A549 (cell line): Measurements from ENCODE around the gene RBM47. TPM values are rescaled to one million over a fixed set of nuclear protein-coding genes. Genes with fewer than 3 reads are reported as not detected.

Experiments used
- ATAC-seq, 2 experiments: fragments of 200-7000 bp in 1 of 2; fragments of >200 bp in 1 of 2; cut with Nextera tagmentation in 1 of 2; cut with Tn5 transposase in 1 of 2; 3 replicates each; pipeline versions ENCODE4 v1.8.0 to v1.9.1; 2018 to 2020; ENCODE audit warnings: mild to moderate bottlenecking in 1 of 2, moderate library complexity in 1 of 2
- CTCF ChIA-PET: fragments of 300-600 bp; sonication (Branson Sonifier 250); formaldehyde crosslinking; extraction: SDS; loops from one replicate; lab custom pipeline; 2021; ENCODE audit warnings: antibody characterized with exemption, inconsistent platforms; lab: Yijun Ruan, JAX
- POLR2A ChIA-PET: fragments of 350-600 bp; formaldehyde crosslinking; extraction: SDS; loops from one replicate; lab custom pipeline; 2021; ENCODE audit warnings: antibody characterized with exemption, inconsistent platforms; lab: Yijun Ruan, JAX
- DNase-seq, 2 experiments: peaks; one replicate each; pipeline versions ENCODE4 v3.0.0 to v3.0.0-alpha.2; 2011 to 2016; ENCODE audit warnings: low read depth in 1 of 2, low spot score in 1 of 2
- FAIRE-seq: peaks from 2 replicates; lab custom pipeline; 2011; peaks lifted over from hg19 to GRCh38; lab: Jason Lieb, UNC
- H3K27ac ChIP-seq, 2 experiments: fragments of >200 bp; sonication (Bioruptor Twin); formaldehyde crosslinking; 3 replicates each; pipeline ENCODE4 v1.5.1; 2016 to 2017
- H3K4me1 ChIP-seq: fragments of >200 bp; sonication (Bioruptor Twin); formaldehyde crosslinking; 3 replicates; pipeline ENCODE4 v1.6.1; 2016
- H3K4me2 ChIP-seq: fragments of >200 bp; sonication (Bioruptor Twin); formaldehyde crosslinking; 3 replicates; pipeline ENCODE4 v1.6.1; 2016
- H3K4me3 ChIP-seq: fragments of >200 bp; sonication (Bioruptor Twin); formaldehyde crosslinking; 3 replicates; pipeline ENCODE4 v1.5.1; 2016
- H3K9me3 ChIP-seq: fragments of >200 bp; sonication (Bioruptor Twin); formaldehyde crosslinking; 3 replicates; pipeline ENCODE4 v1.6.1; 2016
- BHLHE40 ChIP-seq: IDR thresholded peaks from 2 replicates; pipeline ENCODE4 v1.6.1; 2012; ENCODE audit warnings: low read depth, low read length, inconsistent platforms
- CBX2 ChIP-seq: fragments of 200-600 bp; sonication (generic); IDR thresholded peaks from 2 replicates; pipeline ENCODE4 v1.6.1; 2016; ENCODE audit warnings: low read depth, mild to moderate bottlenecking, borderline replicate concordance
- CBX8 ChIP-seq: fragments of 200-600 bp; sonication (generic); IDR thresholded peaks from 2 replicates; pipeline ENCODE4 v1.6.1; 2016
- CEBPB ChIP-seq, 2 experiments: fragments of >200 bp in 1 of 2; sonication (Bioruptor Twin) in 1 of 2; formaldehyde crosslinking in 1 of 2; IDR thresholded peaks; 2 replicates each; pipeline ENCODE4 v1.6.1; 2012 to 2016
- EHF ChIP-seq: fragments of 250-450 bp; sonication (Bioruptor Pico); IDR thresholded peaks from 2 replicates; pipeline ENCODE4 v1.5.0; 2020; ENCODE audit warnings: mild to moderate bottlenecking
- ESRRA ChIP-seq: fragments of 150-350 bp; IDR thresholded peaks from 2 replicates; pipeline ENCODE4 v1.6.1; 2014; ENCODE audit warnings: mild to moderate bottlenecking, low read length, borderline replicate concordance
- FOSL2 ChIP-seq, 2 experiments: fragments of 450-650 bp in 1 of 2; fragments of >200 bp in 1 of 2; sonication (Bioruptor Twin) in 1 of 2; formaldehyde crosslinking; IDR thresholded peaks; 2 replicates each; pipeline versions ENCODE4 v1.5.0 to v1.6.1; 2016 to 2020; ENCODE audit warnings: mild to moderate bottlenecking in 1 of 2, moderate library complexity in 1 of 2
- HEYL ChIP-seq: fragments of 250-450 bp; sonication (Bioruptor Pico); IDR thresholded peaks from 2 replicates; pipeline ENCODE4 v1.8.0; 2021; ENCODE audit warnings: mild to moderate bottlenecking, moderate library complexity
- HOXB13 ChIP-seq: fragments of 250-450 bp; sonication (Bioruptor Pico); IDR thresholded peaks from 2 replicates; pipeline ENCODE4 v1.5.0; 2020; ENCODE audit warnings: low read depth, mild to moderate bottlenecking, moderate library complexity
- HOXB5 ChIP-seq: fragments of 250-450 bp; sonication (Bioruptor Pico); IDR thresholded peaks from 2 replicates; pipeline ENCODE4 v1.5.0; 2020; ENCODE audit warnings: mild to moderate bottlenecking, moderate library complexity
- JUN ChIP-seq, 2 experiments: fragments of >200 bp; sonication (Bioruptor Twin); formaldehyde crosslinking; IDR thresholded peaks; 2 replicates in 1 of 2; 3 replicates in 1 of 2; pipeline ENCODE4 v1.6.1; 2016 to 2017
- JUNB ChIP-seq: fragments of >200 bp; sonication (Bioruptor Twin); formaldehyde crosslinking; IDR thresholded peaks from 2 replicates; pipeline ENCODE4 v1.6.1; 2016
- KDM5A ChIP-seq: fragments of 200-600 bp; sonication (generic); IDR thresholded peaks from 2 replicates; pipeline ENCODE4 v1.6.1; 2016; ENCODE audit warnings: antibody characterized with exemption, mild to moderate bottlenecking
- MAFK ChIP-seq: fragments of 450-650 bp; IDR thresholded peaks from 2 replicates; pipeline ENCODE4 v1.6.1; 2014; ENCODE audit not compliant: partially characterized antibody
- MYC ChIP-seq: IDR thresholded peaks from 2 replicates; pipeline ENCODE4 v1.6.1; 2012; ENCODE audit warnings: mild to moderate bottlenecking, inconsistent platforms, low read length, improper control_type of control experiment, borderline replicate concordance
- NR3C1 ChIP-seq: fragments of >200 bp; sonication (Bioruptor Twin); formaldehyde crosslinking; IDR thresholded peaks from 3 replicates; pipeline ENCODE4 v1.6.1; 2017
- PHF8 ChIP-seq: fragments of 200-600 bp; sonication (generic); IDR thresholded peaks from 2 replicates; pipeline ENCODE4 v1.6.1; 2016; ENCODE audit warnings: low read depth, mild to moderate bottlenecking, antibody characterized with exemption, moderate library complexity, borderline replicate concordance
- POLR2AphosphoS2 ChIP-seq: conservative IDR thresholded peaks from 2 replicates; pipeline ENCODE4 v1.6.1; 2012; ENCODE audit warnings: low read length, improper control_type of control experiment, inconsistent platforms
- RAD21 ChIP-seq, 2 experiments: fragments of >200 bp in 1 of 2; sonication (Bioruptor Twin) in 1 of 2; formaldehyde crosslinking in 1 of 2; IDR thresholded peaks in 1 of 2; conservative IDR thresholded peaks in 1 of 2; 2 replicates in 1 of 2; 3 replicates in 1 of 2; pipeline ENCODE4 v1.6.1; 2012 to 2018; ENCODE audit warnings: inconsistent platforms in 1 of 2
- RARB ChIP-seq: fragments of 250-450 bp; sonication (Bioruptor Pico); IDR thresholded peaks from 2 replicates; pipeline ENCODE4 v1.8.0; 2021; ENCODE audit warnings: mild to moderate bottlenecking, moderate library complexity
- RNF2 ChIP-seq: fragments of 200-600 bp; sonication (generic); IDR thresholded peaks from 2 replicates; pipeline ENCODE4 v1.6.1; 2016; ENCODE audit warnings: low read depth, mild to moderate bottlenecking, antibody characterized with exemption, moderate library complexity, borderline replicate concordance
- TP53 ChIP-seq: fragments of 250-450 bp; sonication (Bioruptor Pico); IDR thresholded peaks from 2 replicates; pipeline ENCODE4 v1.5.0; 2021; ENCODE audit warnings: mild to moderate bottlenecking, moderate library complexity
- ZFP36 ChIP-seq: fragments of 450-650 bp; IDR thresholded peaks from 2 replicates; pipeline ENCODE4 v1.6.1; 2014; ENCODE audit warnings: borderline replicate concordance; ENCODE audit not compliant: partially characterized antibody
- ZSCAN20 ChIP-seq: fragments of 250-450 bp; sonication (Bioruptor Pico); IDR thresholded peaks from 2 replicates; pipeline ENCODE4 v1.8.0; 2022; ENCODE audit warnings: mild to moderate bottlenecking, moderate library complexity
- WGBS: methylation state at CpG from one replicate; pipeline ENCODE4 v1.1.6; 2017; ENCODE audit errors: missing lambda C conversion rate; 5-methylcytosine and 5-hydroxymethylcytosine counted together
- polyA plus RNA-seq, 4 experiments: library from polyadenylated mRNA; depleted of rRNA in 3 of 4; stranded (reverse); fragments of >200 nt; fragmentation: RNase III in 1 of 4; extraction: RNeasy Plus Mini Kit Qiagen cat#74134 plus additional on column Dnase treatment in 1 of 4; gene quantifications; 2 replicates in 3 of 4; 3 replicates in 1 of 4; pipeline ENCODE4 v1.2.3, GENCODE V29; 2011 to 2017
- TF ChIP-seq, protein P1 (sequence below): fragments of >200 bp; sonication (Bioruptor Twin); formaldehyde crosslinking; IDR thresholded peaks from 2 replicates; pipeline ENCODE4 v1.6.1; 2016
- TF ChIP-seq, protein P2 (sequence below): IDR thresholded peaks from 2 replicates; pipeline ENCODE4 v1.6.1; 2012
- TF ChIP-seq, protein P3 (sequence below): fragments of >200 bp; sonication (Bioruptor Twin); formaldehyde crosslinking; IDR thresholded peaks from 3 replicates; pipeline ENCODE4 v1.6.1; 2016
- TF ChIP-seq, protein P4 (sequence below): fragments of >200 bp; sonication (Bioruptor Twin); formaldehyde crosslinking; IDR thresholded peaks from 3 replicates; pipeline ENCODE4 v1.5.1; 2016

RBM47 gene
- polyA plus RNA-seq, 2 of the 4 experiments (the other 2 are of a cell fraction): 38.1 to 43.3 TPM

DNA sequence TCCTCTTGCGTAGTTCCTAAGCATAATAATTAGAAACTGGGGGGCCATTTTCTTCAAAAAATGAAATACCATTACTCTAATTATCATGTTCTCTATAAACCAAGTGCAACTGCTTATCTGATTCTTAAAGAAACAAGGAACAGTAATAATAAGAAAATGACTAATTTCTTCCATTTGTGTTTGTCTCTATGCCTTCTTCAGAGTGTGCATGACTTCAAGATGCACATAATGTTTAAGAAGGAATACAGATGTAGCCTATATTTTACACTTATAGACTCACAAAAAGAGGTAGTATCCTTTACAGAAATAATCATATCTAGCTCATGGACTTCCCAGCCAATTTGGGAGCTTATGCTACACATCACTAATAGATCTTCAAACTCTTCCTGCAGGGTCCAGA is 162.9 kb downstream of the RBM47 start:
- FAIRE-seq: no peak
- ATAC-seq: no peak
- ChIA-PET POLR2A (no interaction called here), CTCF (interaction anchor here (0.8 to 0.9 kb wide), 2 partner anchors 10 to 196 kb away, joined by 3 to 4 read pairs; no protein-coding TSS in a partner anchor)
- H3K9me3 ChIP-seq: no peaks in the 10 kb centered on the region
- peaks cover 13% of the 10 kb centered on the region for H3K4me1 ChIP-seq
- TF ChIP-seq RNF2 (no peak), MYC (no peak), TP53 (CRISPR knock-in tag) (no peak), POLR2AphosphoS2 (no peak), ZFP36 (no peak), PHF8 (no peak), JUN (IDR thresholded peaks at IDR 0.05) (no peak), ESRRA (no peak), NR3C1 (no peak), CBX8 (no peak), MAFK (no peak), RARB (CRISPR knock-in tag) (no peak), KDM5A (no peak), HEYL (CRISPR knock-in tag) (no peak), CEBPB (IDR thresholded peaks at IDR 0.05) (no peak), RAD21 (conservative IDR thresholded peaks at IDR 0.05 in 1 of 2, IDR thresholded peaks at IDR 0.05 in 1 of 2) (no peak), JUNB (no peak), CBX2 (no peak)
- TF ChIP-seq, protein P1, sequence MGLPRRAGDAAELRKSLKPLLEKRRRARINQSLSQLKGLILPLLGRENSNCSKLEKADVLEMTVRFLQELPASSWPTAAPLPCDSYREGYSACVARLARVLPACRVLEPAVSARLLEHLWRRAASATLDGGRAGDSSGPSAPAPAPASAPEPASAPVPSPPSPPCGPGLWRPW: no peak
- 100% methylated on average over 1 of the region's 1 CpG for WGBS
- no peak overlapping the region for H3K4me3 ChIP-seq
- no peak overlapping the region for H3K4me2 ChIP-seq
- H3K27ac ChIP-seq: no peak overlapping the region
- no peak for DNase-seq

DNA sequence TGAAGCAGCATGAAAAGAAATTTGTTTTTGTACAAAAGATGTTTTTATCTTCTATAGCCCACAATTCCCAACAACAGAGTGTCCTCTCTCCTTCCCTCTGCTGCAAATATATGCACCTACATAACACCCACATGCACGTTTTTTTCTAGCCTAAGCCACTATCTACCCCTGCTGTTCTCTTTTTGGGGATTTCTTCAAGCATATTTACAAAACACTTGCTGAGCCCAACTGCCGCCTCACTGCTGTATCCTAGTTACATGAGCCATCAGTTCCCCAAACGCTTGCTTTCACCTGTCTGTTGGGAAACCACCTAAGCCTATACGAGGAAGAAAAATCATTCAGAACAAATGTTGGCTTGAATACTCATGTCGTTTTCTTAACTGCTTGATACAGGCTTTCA is 167.3 kb downstream of the RBM47 start:
- Histone ChIP-seq H3K4me1 (peaks cover 44% of the 10 kb centered on the region), H3K9me3 (no peaks in the 10 kb centered on the region), H3K4me2 (0 out of 3 replicates have a peak overlapping the region, but pooled peaks have one; percentile 13), H3K27ac (peak overlapping the region in 1 of 2 experiments; percentile 62; a peak in 3 of 6 replicates), H3K4me3 (no peak overlapping the region)
- no peak for ATAC-seq
- CTCF ChIA-PET: interaction anchor here (0.7 kb wide), 1 partner anchor 117 kb away, joined by 3 read pairs; no protein-coding TSS in a partner anchor
- POLR2A ChIA-PET: no interaction called here
- TF ChIP-seq BHLHE40: no peak
- no peak for TF ChIP-seq FOSL2 (IDR thresholded peaks at IDR 0.05)
- TF ChIP-seq FOSL2 (CRISPR knock-in tag; IDR thresholded peaks at IDR 0.05): no peak
- DNase-seq: no peak
- WGBS: 42% methylated on average over 5 of the region's 5 CpGs
- FAIRE-seq: no peak

DNA sequence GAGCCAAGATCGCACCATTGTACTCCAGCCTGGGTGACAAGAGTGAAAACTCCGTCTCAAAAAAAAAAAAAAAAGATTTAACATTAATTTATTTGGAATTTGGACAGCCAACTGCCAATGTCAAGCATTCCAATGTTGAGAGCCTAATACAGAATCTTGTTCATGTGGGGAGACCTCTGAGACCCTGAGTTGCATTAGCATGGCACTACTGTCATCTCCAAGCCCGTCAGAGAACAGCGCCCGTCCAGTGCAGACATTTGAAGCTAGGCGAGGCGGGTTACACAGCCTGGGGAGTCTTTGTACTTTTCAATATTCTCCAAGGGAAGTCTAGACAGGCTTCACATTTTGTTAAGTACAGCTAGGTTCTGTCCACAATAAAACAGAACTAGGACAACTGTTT is 167.8 kb downstream of the RBM47 start:
- H3K4me2 ChIP-seq: no peak overlapping the region
- ATAC-seq: no peak
- no peak overlapping the region for H3K4me3 ChIP-seq
- POLR2A ChIA-PET: no interaction called here
- peak overlapping the region in 1 of 2 experiments; percentile 62; a peak in 3 of 6 replicates for H3K27ac ChIP-seq
- no peaks in the 10 kb centered on the region for H3K9me3 ChIP-seq
- H3K4me1 ChIP-seq: peaks cover 48% of the 10 kb centered on the region
- no peak for TF ChIP-seq ZSCAN20
- TF ChIP-seq KDM5A: no peak
- TF ChIP-seq CBX2: no peak
- no peak for TF ChIP-seq HOXB5 (CRISPR knock-in tag)
- no peak for TF ChIP-seq EHF
- no peak for TF ChIP-seq MYC
- TF ChIP-seq, protein P2, sequence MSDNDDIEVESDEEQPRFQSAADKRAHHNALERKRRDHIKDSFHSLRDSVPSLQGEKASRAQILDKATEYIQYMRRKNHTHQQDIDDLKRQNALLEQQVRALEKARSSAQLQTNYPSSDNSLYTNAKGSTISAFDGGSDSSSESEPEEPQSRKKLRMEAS: no peak
- TF ChIP-seq HOXB13 (CRISPR knock-in tag): no peak
- no peak for TF ChIP-seq RAD21 (conservative IDR thresholded peaks at IDR 0.05 in 1 of 2, IDR thresholded peaks at IDR 0.05 in 1 of 2)
- TF ChIP-seq JUN (IDR thresholded peaks at IDR 0.05): no peak
- TF ChIP-seq, protein P3, sequence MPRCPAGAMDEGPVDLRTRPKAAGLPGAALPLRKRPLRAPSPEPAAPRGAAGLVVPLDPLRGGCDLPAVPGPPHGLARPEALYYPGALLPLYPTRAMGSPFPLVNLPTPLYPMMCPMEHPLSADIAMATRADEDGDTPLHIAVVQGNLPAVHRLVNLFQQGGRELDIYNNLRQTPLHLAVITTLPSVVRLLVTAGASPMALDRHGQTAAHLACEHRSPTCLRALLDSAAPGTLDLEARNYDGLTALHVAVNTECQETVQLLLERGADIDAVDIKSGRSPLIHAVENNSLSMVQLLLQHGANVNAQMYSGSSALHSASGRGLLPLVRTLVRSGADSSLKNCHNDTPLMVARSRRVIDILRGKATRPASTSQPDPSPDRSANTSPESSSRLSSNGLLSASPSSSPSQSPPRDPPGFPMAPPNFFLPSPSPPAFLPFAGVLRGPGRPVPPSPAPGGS: no peak
- no peak for TF ChIP-seq JUNB
- TF ChIP-seq, protein P4, sequence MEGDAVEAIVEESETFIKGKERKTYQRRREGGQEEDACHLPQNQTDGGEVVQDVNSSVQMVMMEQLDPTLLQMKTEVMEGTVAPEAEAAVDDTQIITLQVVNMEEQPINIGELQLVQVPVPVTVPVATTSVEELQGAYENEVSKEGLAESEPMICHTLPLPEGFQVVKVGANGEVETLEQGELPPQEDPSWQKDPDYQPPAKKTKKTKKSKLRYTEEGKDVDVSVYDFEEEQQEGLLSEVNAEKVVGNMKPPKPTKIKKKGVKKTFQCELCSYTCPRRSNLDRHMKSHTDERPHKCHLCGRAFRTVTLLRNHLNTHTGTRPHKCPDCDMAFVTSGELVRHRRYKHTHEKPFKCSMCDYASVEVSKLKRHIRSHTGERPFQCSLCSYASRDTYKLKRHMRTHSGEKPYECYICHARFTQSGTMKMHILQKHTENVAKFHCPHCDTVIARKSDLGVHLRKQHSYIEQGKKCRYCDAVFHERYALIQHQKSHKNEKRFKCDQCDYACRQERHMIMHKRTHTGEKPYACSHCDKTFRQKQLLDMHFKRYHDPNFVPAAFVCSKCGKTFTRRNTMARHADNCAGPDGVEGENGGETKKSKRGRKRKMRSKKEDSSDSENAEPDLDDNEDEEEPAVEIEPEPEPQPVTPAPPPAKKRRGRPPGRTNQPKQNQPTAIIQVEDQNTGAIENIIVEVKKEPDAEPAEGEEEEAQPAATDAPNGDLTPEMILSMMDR: no peak
- CTCF ChIA-PET: interaction anchor here (0.7 kb wide), 1 partner anchor 117 kb away, joined by 3 read pairs; no protein-coding TSS in a partner anchor
- 100% methylated on average over 7 of the region's 7 CpGs for WGBS
- FAIRE-seq: no peak
- DNase-seq: no peak
